HG03025 (cell line): ENCODE results near the gene WNT7B.

Experiments used
- ATAC-seq: cut with Tn5 transposase; IDR thresholded peaks from one replicate; pipeline ENCODE4 v1.9.1; 2021; ENCODE audit warnings: mild to moderate bottlenecking, moderate library complexity; ENCODE audit not compliant: unreplicated experiment, low FRiP score

Gene WNT7B

GRCh38 chr22:45974498-45974897 lies 2.5 kb downstream of the WNT7B start:
- no peak for ATAC-seq

- no peak for ATAC-seq
These were observed 4.1 kb downstream of the WNT7B start for GRCh38 chr22:45972889-45973253.

GRCh38 chr22:45972091-45972888 lies 4.7 kb downstream of the WNT7B start:
- ATAC-seq, result no peak

GRCh38 chr22:45971408-45972028 lies 5.4 kb downstream of the WNT7B start:
- ATAC-seq, result no peak

- ATAC-seq, result no peak
These were observed 6.1 kb downstream of the WNT7B start for GRCh38 chr22:45970705-45971407.

GRCh38 chr22:45969801-45970470 lies 7.0 kb downstream of the WNT7B start:
- ATAC-seq, result no peak

GRCh38 chr22:45969414-45969799 lies 7.6 kb downstream of the WNT7B start:
- ATAC-seq, result no peak

GRCh38 chr22:45968751-45969413 lies 8.1 kb downstream of the WNT7B start:
- ATAC-seq, result no peak

- ATAC-seq, result no peak
These were observed 8.8 kb downstream of the WNT7B start for GRCh38 chr22:45968003-45968650.

- no peak for ATAC-seq
These were observed 10.0 kb downstream of the WNT7B start for GRCh38 chr22:45966895-45967365.

- no peak for ATAC-seq
These were observed 10.6 kb downstream of the WNT7B start for GRCh38 chr22:45966320-45966894.

GRCh38 chr22:45965563-45965962 lies 11.4 kb downstream of the WNT7B start:
- no peak for ATAC-seq

- no peak for ATAC-seq
These were observed 11.9 kb downstream of the WNT7B start for GRCh38 chr22:45964926-45965527.

- ATAC-seq, result no peak
These were observed 12.6 kb downstream of the WNT7B start for GRCh38 chr22:45964372-45964771.

- no peak for ATAC-seq
These were observed 13.1 kb downstream of the WNT7B start for GRCh38 chr22:45963821-45964220.

- ATAC-seq, result no peak
These were observed 14.1 kb downstream of the WNT7B start for GRCh38 chr22:45962756-45963324.

GRCh38 chr22:45962434-45962718 lies 14.6 kb downstream of the WNT7B start:
- ATAC-seq, result no peak

GRCh38 chr22:45961679-45962433 lies 15.1 kb downstream of the WNT7B start:
- no peak for ATAC-seq
